Activated CD4-positive, alpha-beta T cell treated with anti-CD3 and anti-CD28 coated beads for 1 hour (primary cell): ENCODE data around the gene RINT1.
A peak's percentile ranks its signal among the peaks of the same experiment; 100 is the strongest.
"Not testable (repeated sequence)": the region's sequence is repeated elsewhere in the genome, so short reads cannot be mapped to it uniquely, and the experiment has no call there.

Experiments
- DNase-seq: peaks from one replicate; pipeline ENCODE4 v3.0.0-alpha.2; 2020

The RINT1 gene

GRCh38 chr7:105532709-105533460 is 884 bp downstream of the RINT1 start:
- DNase-seq, result no peak

DNA sequence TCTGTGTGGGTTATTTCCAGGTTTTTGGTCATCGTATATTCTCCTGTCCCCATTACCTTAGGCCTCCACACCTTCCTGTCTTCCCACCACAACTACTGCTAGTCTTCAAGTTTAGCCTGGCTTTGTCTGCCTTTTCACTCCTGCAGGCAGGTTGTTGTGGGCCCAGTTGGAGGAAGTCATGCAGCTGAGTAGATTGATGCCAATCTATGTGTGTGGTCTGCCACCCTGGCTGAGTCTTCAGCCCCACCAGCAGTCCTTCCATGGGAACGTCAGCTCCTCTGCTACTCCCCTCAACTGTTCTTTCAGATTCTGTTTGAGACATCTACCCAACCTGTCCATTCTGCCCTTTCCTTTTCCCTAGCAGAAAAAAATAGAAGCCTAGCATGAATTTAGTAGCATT is 6.3 kb downstream of the RINT1 start:
- no peak for DNase-seq

GRCh38 chr7:105559926-105560325 is 27.9 kb downstream of the RINT1 start:
- no peak for DNase-seq

DNA sequence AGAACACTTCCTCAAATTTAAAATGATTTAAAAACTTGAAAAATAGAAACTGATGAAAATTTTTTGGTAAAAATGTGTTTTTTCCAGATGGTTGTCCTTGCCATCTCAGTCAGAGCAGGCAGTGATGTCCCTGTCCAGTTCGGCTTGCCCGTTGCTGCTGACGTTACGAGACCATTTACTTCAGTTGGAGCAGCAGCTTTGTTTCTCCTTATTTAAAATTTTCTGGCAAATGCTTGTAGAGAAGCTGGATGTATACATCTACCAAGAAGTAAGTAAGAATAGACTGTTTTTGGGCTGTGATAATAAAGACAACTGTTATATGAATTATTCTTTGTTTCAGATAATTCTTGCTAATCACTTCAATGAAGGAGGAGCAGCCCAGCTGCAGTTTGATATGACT is 33.2 kb downstream of the RINT1 start:
- DNase-seq, result no peak

DNA sequence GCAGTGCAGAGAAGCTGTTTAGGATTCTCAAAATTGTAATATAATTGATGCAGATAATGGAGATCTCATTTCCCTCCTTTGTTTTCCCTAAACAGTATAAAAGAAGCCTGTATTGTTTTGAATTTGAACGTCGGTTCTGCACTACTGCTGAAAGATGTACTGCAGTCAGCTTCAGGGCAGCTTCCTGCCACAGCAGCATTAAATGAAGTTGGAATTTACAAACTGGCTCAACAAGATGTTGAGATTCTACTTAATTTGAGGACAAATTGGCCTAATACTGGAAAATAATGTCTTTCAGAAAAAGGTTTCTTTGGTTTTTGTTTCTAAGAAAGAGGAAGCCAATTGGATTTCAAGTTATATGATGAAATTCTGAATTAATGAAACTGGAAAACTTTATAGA is 35.0 kb downstream of the RINT1 start:
- no peak for DNase-seq

DNA sequence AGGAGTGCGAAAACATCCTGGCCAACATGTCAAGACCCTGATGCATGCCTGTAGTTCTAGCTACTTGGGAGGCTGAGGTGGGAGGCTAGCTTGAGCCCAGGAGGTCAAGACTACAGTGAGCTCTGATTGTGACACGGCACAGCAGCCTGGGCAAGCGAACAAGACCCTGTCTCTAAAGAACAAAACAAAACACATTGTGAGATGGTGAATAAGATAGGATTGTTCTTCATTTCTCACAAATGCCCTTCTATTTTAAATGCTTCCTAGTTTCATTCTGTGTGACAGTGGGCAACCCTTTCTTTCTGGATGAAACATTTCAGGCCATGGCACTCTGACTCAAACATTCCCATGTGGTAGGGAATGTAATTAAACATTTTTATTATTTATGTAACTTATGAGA is 35.8 kb downstream of the RINT1 start:
- no peak for DNase-seq

DNA sequence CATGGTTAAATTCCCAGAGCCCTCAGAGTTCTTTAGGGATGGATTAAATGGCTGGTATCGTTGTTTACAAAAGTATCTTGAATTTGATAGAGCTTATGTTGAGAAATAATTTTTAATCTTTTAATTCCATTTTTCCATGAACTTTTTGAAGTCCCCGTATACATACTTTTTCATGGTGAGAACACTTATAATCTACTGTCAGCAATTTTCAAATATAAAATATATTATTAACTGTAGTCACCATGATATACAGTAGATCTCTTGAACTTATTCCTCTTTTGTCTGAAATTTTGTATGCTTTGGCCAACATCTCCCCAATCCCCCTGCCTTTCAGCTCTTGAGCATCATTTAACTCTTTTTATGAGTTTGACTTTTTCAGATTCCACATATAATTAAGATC is 39.9 kb downstream of the RINT1 start:
- DNase-seq, result no peak

DNA sequence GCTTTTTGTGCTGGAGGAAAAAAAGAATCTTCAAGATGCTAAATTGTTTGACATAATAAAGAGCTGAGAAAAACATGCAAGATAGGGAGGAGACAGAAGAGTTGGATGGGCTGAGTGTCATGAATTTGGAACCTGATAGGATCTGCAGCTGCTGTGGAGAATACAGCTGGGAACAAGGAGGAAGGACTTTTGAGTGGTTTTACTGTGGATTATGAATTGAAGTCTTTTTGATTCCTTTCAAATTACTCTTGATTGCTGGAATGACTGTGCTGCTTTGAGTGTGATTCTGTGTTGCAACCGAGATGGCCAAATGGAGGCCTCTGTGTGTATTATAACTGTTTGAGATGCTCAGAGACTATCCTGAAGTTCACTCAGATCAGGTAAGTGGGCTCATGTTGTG is 45.2 kb downstream of the RINT1 start:
- DNase-seq, result no peak

DNA sequence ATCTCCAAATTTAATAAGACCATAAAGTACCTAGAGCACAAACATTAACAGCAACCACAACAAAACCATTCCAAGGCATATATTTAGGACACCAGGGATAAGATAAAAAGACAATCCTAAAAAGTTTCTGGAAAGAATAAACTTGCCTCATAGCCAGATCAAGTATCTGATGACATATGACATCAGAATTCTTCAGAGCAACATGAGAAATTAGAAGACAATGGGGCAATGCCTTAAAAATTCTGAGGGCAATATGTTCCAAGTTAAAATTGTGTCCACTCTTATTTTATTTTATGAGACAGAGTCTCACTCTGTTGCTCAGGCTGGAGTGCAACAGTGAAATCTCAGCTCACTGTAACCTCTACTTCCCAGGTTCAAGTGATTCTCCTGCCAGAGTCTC is 46.5 kb downstream of the RINT1 start:
- no peak for DNase-seq

GRCh38 chr7:105580022-105580740 is 48.2 kb downstream of the RINT1 start:
- DNase-seq, result no peak

- no peak for DNase-seq
These were observed 49.2 kb downstream of the RINT1 start, which contains the start of gene EFCAB10 for GRCh38 chr7:105581066-105581811. Gene EFCAB10, minus strand, starts transcription at chr7:105581493. Its CDS starts 30 bp downstream, at chr7:105581463.

DNA sequence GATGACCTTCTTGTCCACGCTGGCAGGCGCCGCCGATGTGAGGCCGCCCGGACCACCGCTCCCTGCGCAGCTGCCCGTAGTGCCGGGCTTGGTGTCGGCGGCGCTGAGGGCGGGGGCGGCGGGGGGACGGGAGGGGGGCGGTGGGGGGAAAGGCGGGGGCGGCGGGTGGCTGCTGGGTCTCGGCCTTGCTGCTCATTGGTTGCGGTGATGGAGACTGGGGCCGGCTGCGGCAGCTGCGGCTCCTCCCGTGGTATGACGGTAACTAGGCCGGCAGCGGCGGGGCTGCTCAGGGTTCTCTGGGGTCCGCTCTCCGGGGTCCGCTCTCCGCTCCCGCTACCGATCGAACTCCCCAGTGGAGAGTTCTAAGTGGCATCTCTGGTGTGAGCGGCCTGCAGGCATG is 51.1 kb downstream of the RINT1 start:
- DNase-seq, result no peak

DNA sequence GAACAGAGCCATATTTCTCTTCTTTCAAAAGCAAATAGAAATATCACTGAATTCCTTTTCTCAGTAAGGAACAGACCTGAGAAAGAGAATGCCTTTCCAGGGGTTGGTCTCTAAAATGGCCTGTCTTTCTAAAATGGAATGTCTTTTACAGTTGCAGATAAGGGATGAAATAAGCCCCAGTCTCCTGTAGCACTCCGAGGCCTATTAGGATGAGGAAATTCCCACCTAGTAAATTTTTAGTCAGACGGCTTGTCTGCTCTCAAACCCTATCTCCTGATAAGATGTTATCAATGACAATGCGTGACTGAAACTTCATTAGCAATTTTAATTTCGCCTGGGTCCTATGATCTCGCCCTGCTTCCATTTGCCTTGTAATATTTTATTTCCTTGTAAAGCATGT is 52.2 kb downstream of the RINT1 start:
- DNase-seq, result no peak

DNA sequence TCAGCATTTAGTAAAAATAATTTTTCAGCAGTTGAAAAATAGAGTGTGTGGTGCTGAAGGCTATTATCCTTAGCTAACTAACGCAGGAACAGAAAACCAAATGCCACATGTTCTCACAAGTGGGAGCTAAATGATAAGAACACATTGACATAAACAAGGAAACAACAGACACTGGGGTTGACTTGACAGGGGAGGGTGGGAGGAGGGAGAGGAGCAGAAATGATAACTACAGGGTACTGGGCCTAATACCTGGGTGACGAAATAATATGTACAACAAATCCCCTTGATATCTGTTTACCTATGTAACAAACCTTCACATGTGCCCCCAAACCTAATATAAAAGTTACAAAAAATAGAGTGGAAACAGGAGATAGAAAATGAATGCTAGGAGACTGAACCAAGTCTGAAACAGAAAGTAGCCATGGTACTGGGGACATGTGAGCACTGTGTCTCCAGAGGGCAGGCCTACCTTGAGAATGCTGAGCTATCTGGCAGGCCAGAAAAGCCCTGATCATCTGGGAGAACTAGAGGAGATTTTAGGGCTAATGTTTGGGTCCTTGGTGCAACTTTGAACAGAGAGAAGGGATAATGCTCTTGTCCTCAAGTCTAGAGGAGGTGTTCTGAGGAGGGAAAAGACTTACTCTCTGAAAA is 54.0 kb downstream of the RINT1 start:
- DNase-seq, result no peak

GRCh38 chr7:105587909-105588635 is 56.1 kb downstream of the RINT1 start:
- no peak for DNase-seq

DNA sequence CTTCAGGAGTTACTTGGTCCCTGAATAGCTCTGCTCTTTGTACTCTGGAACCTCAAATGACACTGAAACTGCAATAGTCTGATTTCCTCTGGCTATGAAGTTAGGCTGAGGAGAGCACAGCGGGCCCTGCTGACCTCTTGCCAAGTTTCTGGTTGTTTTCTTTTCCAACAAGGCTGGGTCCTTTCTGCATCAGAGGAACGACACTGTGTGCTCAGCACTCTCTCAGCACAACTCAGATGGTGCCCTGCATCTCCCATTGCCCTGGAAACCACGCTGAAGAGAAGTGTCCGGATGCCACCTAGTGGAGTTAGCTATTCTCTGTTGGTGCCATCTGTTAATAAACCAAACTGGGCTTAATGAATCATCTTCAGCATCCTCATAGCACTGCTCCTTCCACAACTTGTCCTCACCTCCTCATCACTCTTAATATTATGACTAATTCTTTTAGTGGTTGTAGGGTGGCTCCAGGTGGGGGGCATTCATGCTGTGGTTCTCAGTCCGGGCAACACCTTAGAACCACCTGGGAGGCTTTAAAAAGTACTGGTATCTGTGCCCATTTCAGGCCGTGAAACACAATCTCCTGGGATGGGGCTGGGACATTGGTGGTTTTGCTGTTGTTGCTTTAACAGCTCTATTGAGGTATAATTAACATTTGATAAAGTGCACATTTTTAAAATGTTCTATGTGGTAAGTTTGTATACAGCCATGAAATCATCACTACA is 57.5 kb downstream of the RINT1 start:
- peak; percentile 33 for DNase-seq

- no peak for DNase-seq
These were observed 58.8 kb downstream of the RINT1 start for GRCh38 chr7:105590793-105591192.

DNA sequence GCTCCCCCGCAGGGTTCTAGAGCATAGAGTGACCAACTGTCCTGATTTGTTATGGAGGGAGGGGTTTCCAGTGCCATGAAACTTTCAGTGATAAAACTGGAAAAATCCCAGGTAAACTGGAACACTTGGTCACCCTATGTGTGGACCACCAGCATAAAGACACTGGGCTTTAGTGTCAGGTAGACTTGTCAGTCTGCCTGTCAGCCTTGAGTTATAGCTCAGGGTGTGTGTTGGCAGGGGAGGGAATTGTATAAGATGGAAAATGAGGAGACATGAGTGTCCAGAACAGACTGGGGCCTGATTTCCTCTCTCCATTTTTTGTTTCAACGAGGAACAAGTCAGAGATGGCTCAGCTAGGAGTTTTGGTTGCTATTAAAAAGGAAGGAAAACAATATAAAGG is 59.5 kb downstream of the RINT1 start:
- no peak for DNase-seq

- no peak for DNase-seq
These were observed 62.0 kb downstream of the RINT1 start for GRCh38 chr7:105594034-105594433.

GRCh38 chr7:105596866-105597265 is 64.9 kb downstream of the RINT1 start:
- DNase-seq, result no peak

DNA sequence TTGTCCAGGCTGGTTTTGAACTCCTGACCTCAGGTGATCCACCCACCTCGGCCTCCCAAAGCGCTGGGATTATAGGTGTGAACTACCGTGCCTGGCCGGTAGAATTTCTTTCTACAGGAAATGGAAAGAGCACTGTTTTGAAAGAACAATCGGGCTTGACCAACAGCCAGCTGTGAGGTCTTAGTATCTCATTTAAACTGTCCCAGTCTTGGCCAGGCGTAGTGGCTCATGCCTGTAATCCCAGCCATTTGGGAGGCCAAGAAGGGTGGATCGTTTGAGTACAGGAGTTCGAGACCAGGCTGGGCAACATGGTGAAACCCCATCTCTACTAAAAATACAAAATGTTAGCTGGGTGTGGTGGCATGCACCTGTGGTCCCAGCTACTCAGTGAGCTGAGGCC is 67.1 kb downstream of the RINT1 start:
- not testable (repeated sequence) for DNase-seq

GRCh38 chr7:105599551-105599950 is 67.5 kb downstream of the RINT1 start:
- no peak for DNase-seq
